ENCODE data around the gene LHX3. TPM values are rescaled to one million over a fixed set of nuclear protein-coding genes. Genes with fewer than 3 reads are reported as not detected.

LHX3 gene
- polyA plus RNA-seq (2013, experiment 1 of 2; ENCODE audit: insufficient read length), result not detected
- not detected for polyA plus RNA-seq (2013, experiment 2 of 2; ENCODE audit: insufficient read length)

DNA sequence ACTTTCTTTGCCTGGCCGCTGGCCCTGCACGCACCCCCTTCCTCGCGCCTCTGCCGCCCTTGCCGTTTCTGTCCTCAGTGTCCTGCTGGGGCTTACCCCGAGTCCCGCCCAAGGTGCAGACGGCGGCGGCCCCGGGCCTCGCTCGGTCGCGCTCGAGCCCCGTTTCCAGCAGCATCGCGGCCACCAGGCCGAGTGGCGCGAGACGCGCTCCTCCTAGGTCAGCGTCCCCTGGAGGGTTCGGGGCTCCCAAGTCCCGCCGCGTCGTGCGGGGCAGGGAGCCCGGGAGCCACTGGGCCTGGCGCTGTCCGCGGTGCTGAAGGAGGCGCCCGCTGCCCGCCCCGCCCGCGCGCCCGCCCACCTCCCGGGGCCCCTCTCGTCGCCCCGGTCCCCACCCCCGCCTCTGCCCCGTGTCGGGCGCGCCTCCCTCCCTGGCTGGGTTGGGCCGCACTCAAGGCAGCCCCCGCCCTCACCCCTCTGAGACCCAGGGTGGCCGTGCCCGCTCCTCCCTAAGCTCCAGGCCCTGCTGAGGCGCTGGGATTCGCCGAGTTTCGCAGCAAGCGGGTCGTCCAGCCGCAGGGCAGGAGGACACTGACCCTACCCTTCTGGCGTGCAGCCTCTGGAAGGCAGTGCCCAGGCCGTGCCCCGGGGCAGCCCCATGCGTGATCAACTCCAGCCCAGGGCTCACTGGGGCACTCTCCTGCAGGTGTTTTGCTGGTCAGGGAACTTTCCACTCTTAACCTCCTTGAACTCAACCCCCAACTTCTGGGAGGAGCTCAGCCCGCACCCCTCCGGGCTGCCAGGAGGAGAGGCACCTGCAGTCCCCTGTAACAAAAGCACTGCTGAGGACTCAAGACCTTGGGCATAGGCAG lies at the start of gene LHX3:
Gene LHX3 (minus strand): TSS at position 291 of the 869 bp plus-strand sequence. CDS start 116 bp downstream, at position 175.
- peak; percentile 27 for DNase-seq

GRCh38 chr9:136253246-136254130 lies 48.6 kb upstream of the LHX3 start:
- no peak for DNase-seq

DNA sequence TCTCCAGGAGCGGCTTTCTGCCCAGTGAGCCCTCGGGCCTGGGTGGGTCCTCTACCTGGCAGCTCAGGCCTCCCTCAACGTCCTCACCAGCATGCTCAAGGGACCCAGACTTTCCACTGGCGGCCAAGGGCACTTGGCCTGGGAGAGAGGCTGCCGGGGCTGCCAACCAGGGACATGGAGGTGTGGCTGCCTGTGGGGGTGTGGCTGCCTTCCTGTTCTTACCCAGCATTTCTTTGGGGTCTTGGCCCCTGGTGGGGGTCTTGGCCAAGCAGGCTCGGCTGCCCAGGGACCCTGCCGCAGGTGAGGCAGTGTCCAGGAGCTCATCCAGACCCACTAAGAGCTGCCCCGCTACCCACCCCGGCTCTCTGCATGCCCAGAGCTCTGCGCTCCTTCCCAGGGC lies 47.9 kb upstream of the LHX3 start:
- DNase-seq, result no peak

DNA sequence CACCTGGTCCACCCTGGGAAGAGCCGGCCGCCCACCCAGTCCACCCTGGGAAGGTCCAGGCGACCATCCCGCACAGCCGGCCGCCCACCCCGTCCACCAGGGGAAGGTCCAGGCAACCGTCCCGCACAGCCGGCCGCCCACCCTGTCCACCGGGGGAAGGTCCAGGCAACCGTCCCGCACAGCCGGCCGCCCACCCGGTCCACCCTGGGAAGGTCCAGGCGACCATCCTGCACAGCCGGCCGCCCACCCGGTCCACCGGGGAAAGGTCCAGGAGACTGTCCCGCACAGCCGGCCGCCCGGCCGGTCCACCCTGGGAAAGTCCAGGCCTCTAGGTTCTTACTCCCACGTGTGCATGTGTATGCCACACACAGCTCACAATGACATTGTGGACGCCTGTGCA lies 47.4 kb upstream of the LHX3 start:
- DNase-seq, result no peak

GRCh38 chr9:136251264-136252115 lies 46.6 kb upstream of the LHX3 start:
- DNase-seq, result no peak

DNA sequence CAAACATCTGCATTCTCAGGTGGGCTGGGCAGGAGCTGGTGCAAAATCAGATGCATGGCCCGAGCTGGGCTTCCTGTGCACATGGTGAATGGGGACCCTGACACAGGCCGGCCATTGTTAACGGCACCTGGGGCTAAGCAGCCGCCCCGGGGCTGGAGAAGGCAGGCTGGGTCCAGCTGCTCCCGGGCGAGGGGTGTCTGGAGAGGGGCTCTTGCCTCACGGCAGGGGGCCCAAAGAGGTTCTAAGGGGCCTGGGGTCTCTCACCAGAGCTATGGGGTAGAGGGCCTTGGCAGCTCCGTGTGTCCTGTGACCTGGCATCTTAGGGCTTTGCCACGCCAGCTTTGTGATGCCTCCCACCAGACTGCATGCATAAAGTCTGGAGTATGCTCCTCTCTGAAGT lies 45.7 kb upstream of the LHX3 start:
- DNase-seq, result no peak

GRCh38 chr9:136249877-136250559 lies 45.1 kb upstream of the LHX3 start:
- DNase-seq, result no peak

GRCh38 chr9:136248951-136249876 lies 44.3 kb upstream of the LHX3 start:
- no peak for DNase-seq

DNA sequence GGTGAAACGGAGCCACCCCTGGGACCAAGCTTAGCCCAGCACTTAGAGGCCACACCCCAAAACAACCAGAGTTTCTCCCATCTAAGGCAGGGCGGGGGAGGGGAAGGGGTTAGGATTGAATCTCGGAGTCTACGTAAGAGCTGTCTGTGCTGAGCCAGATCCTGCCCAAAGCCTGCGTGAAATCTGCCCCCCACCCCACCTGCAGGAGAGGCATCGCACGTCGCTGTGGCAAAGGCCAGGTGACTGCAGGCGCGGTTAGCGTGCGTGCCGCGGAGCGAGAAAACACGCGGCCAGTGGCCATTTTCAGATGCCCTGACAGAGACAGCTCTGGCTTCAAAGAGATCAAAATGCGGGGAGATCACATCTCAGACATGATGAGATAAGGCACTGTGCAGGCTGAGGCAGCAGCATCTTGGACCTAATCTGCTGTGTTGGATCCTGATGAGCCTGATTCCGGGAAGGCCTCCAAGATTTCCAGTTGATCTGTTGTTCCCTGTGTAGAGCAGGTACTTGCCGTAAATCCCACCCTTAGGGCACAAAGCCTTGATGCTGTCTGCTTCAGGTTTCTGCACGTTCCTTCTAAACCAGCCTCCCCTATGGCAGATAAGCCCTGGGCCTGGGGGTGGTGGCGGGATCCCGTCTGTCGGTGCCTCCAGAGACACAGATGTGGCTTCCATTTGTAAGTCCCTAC lies 43.2 kb upstream of the LHX3 start:
- DNase-seq, result no peak

GRCh38 chr9:136247551-136247916 lies 42.6 kb upstream of the LHX3 start:
- no peak for DNase-seq

GRCh38 chr9:136246849-136247550 lies 42.1 kb upstream of the LHX3 start:
- no peak for DNase-seq

- peak; percentile 82 for DNase-seq
Measured at GRCh38 chr9:136245219-136246150, 40.6 kb upstream of the LHX3 start, which contains the start of gene QSOX2. TSS of gene QSOX2 (minus strand) at chr9:136245812. CDS start at chr9:136245803, 9 bp downstream.

- no peak for DNase-seq
Measured at GRCh38 chr9:136244969-136245218, 40.0 kb upstream of the LHX3 start.

DNA sequence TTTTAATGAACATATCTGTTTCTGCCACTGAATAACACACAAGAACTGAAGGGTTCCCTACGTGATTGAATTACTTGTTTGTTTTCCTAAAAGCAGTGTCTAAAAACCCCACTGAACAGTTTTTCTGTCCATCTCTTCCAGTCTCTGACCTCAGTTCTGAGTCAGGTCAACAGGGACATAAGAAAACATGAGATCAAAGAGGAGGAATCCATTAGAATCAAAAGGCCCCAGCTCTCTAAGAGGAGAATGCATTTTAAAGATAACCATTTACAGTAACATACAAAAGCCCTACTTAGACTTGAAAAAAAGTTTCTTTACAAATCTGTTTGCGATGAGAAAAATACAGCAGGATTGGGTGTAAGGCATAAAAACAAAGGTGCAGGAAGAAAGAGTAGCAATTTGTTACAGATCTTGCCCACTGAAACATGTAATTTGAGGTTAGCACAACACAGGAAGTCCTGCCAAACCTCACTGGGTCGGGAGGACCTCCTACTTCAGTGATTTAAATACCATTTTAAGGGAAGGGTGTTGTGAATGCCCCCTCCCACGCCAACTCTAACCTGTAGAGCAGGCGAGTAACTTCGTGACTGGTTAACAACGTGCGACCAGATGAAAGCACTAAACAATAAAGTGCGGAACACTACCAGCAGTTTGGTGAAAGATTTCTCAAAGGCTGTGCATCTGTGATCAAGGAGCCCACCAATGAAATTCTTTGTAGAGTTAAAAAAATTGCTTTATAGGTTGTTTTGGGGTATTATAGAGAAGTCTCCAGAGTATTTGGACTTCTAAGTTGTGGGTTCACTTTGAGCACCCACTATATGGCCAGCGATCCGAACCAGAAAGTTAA lies 39.4 kb upstream of the LHX3 start:
- no peak for DNase-seq

DNA sequence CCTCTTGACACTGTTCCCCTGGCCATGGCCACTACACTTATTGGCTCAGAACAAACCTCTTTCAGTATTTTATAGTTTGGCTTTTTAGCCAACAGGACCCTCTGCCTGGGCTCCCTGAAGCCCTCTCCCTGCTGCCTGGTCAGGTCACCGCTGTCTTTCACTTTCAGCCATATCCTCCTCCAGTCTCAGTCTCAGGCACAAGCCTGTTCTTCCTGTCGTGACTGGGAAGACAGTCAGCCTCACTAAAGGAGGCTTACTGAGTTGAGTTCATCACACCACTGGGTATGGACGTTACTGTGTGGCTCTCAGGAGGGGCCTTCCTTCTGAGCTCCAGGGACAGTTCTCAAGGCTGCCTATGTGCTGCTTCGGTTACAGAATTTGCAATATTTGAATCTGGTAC lies 38.7 kb upstream of the LHX3 start:
- no peak for DNase-seq

DNA sequence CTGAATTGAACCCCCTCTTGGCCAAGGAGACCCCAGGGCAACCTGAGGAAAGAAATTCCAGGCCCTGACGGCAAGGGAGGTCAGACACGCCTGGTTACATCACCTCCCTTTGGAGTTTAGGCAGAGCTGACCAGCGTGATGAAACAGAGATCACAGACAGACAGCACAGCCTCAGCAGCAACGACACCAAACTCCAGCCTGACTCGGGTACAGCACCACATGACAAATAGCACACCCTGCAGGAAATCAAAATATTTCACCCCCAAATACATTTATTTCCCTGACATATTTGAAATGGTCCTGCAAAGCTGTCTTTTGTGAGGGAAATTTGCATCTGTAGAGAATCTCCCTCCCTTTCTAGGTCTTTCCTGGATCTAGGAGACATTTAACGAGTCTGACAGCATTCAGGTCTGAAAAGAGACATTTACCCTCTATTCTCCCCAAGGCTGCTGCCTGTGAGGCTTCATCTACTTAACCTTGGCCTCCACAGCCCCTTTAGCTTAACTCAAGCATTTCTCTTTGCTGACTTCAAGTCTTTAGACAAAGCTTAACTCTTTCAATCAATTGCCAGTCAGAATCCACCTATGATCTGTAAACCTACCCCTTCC lies 38.1 kb upstream of the LHX3 start:
- DNase-seq, result peak; percentile 13

- DNase-seq, result no peak
Measured at GRCh38 chr9:136242248-136242647, 37.3 kb upstream of the LHX3 start.

Data from fibroblast of skin of scalp (primary cell).